Activated CD8-positive, alpha-beta memory T cell treated with anti-CD3 and anti-CD28 coated beads, Interleukin-2, amount 50 U/mL, for 4 hours (primary cell): ENCODE data around the gene HPGD.

Experiments used
- DNase-seq: peaks from one replicate; pipeline ENCODE4 v3.0.0-alpha.2; 2020

The HPGD gene

GRCh38 chr4:174522183-174523024, at the start of gene HPGD:
Gene HPGD (minus strand): TSS chr4:174522488. CDS start chr4:174522451, 37 bp downstream.
- DNase-seq = peak; percentile 73

- DNase-seq = no peak
Measured at GRCh38 chr4:174564529-174564928, 42.2 kb upstream of the HPGD start.

GRCh38 chr4:174563399-174563798, 41.1 kb upstream of the HPGD start:
- no peak for DNase-seq

- DNase-seq = no peak
Measured at GRCh38 chr4:174561560-174561959, 39.3 kb upstream of the HPGD start.

GRCh38 chr4:174559894-174560293, 37.6 kb upstream of the HPGD start:
- no peak for DNase-seq

- no peak for DNase-seq
Measured at GRCh38 chr4:174555789-174556630, 33.7 kb upstream of the HPGD start.

GRCh38 chr4:174554231-174554728, 32.0 kb upstream of the HPGD start:
- no peak for DNase-seq

- no peak for DNase-seq
Measured at GRCh38 chr4:174553828-174554227, 31.5 kb upstream of the HPGD start.

GRCh38 chr4:174553031-174553430, 30.7 kb upstream of the HPGD start:
- no peak for DNase-seq

- no peak for DNase-seq
Measured at GRCh38 chr4:174550541-174550940, 28.3 kb upstream of the HPGD start.

- no peak for DNase-seq
Measured at GRCh38 chr4:174549721-174550120, 27.4 kb upstream of the HPGD start.

GRCh38 chr4:174545268-174545667, 23.0 kb upstream of the HPGD start:
- no peak for DNase-seq

GRCh38 chr4:174544496-174544895, 22.2 kb upstream of the HPGD start:
- no peak for DNase-seq

- no peak for DNase-seq
Measured at GRCh38 chr4:174540175-174540574, 17.9 kb upstream of the HPGD start.

- no peak for DNase-seq
Measured at GRCh38 chr4:174539571-174539970, 17.3 kb upstream of the HPGD start.

- DNase-seq = no peak
Measured at GRCh38 chr4:174538876-174539250, 16.6 kb upstream of the HPGD start.

- no peak for DNase-seq
Measured at GRCh38 chr4:174538123-174538875, 16.0 kb upstream of the HPGD start.

- DNase-seq = no peak
Measured at GRCh38 chr4:174537634-174538033, 15.3 kb upstream of the HPGD start.

GRCh38 chr4:174534461-174534860, 12.2 kb upstream of the HPGD start:
- no peak for DNase-seq

- DNase-seq = no peak
Measured at GRCh38 chr4:174532445-174532844, 10.2 kb upstream of the HPGD start.

GRCh38 chr4:174531486-174531885, 9.2 kb upstream of the HPGD start:
- no peak for DNase-seq

- DNase-seq = no peak
Measured at GRCh38 chr4:174528226-174528625, 5.9 kb upstream of the HPGD start.

- DNase-seq = no peak
Measured at GRCh38 chr4:174526731-174527130, 4.4 kb upstream of the HPGD start.
